HEK293 (cell line): ENCODE results near the gene NOL6.

Experiments used
- CTCF ChIA-PET: fragments of 350-600 bp; formaldehyde crosslinking; extraction: SDS; loops from one replicate; lab custom pipeline; 2021; ENCODE audit warnings: antibody characterized with exemption; lab: Yijun Ruan, JAX
- POLR2A ChIA-PET: fragments of 300-600 bp; formaldehyde crosslinking; extraction: SDS; loops from one replicate; lab custom pipeline; 2020; ENCODE audit warnings: antibody characterized with exemption, inconsistent platforms; lab: Yijun Ruan, JAX
- H3K27ac ChIP-seq: fragments of 200-500 bp; sonication (Bioruptor generic); 2 replicates; pipeline ENCODE4 v1.5.1; 2014; ENCODE audit warnings: low read depth, low read length, control low read depth, inconsistent platforms; ENCODE audit errors: extremely low read depth
- H3K36me3 ChIP-seq, 2 experiments: fragments of 200-500 bp in 1 of 2; sonication (Bioruptor generic) in 1 of 2; 1 replicate in 1 of 2; 2 replicates in 1 of 2; pipeline ENCODE4 v1.5.1; 2014 to 2017; ENCODE audit warnings: inconsistent platforms in 2 of 2, low read length in 2 of 2; ENCODE audit not compliant: control insufficient read depth in 2 of 2, insufficient read depth in 1 of 2
- H3K4me1 ChIP-seq: fragments of 200-500 bp; sonication (Bioruptor generic); 2 replicates; pipeline ENCODE4 v1.5.1; 2014; ENCODE audit warnings: mild to moderate bottlenecking, low read length, inconsistent platforms; ENCODE audit not compliant: control insufficient read depth, insufficient read depth
- H3K4me3 ChIP-seq: 2 replicates; pipeline ENCODE4 v1.5.1; 2011; ENCODE audit warnings: low read depth, mild to moderate bottlenecking, control low read depth, low read length, moderate library complexity
- H3K9me3 ChIP-seq: fragments of 200-500 bp; sonication (Bioruptor generic); 2 replicates; pipeline ENCODE4 v1.5.1; 2014; ENCODE audit warnings: low read depth, low read length, inconsistent platforms; ENCODE audit not compliant: control insufficient read depth, insufficient read depth
- HOXA7 ChIP-seq: sonication (generic); formaldehyde crosslinking; IDR thresholded peaks from 2 replicates; pipeline ENCODE4 v1.8.1; 2022; ENCODE audit warnings: missing genetic modification reagents, borderline replicate concordance
- SETDB1 ChIP-seq: IDR thresholded peaks from one replicate; pipeline ENCODE4 v1.6.1; 2017; ENCODE audit warnings: mild to moderate bottlenecking, low read length, moderate library complexity, mixed read lengths; ENCODE audit not compliant: insufficient read length
- TRIM28 ChIP-seq: IDR thresholded peaks from 2 replicates; pipeline ENCODE4 v1.6.1; 2011; ENCODE audit warnings: low read length, control low read depth, borderline replicate concordance
- WT1 ChIP-seq: fragments of 450-650 bp; formaldehyde crosslinking; IDR thresholded peaks from 2 replicates; pipeline ENCODE4 v1.5.1; 2016; ENCODE audit warnings: missing biosample characterization, missing genetic modification characterization
- ZEB2 ChIP-seq: fragments of 450-650 bp; formaldehyde crosslinking; IDR thresholded peaks from 2 replicates; pipeline ENCODE4 v1.5.1; 2016; ENCODE audit warnings: missing biosample characterization, missing genetic modification characterization
- ZFP3 ChIP-seq: fragments of 450-650 bp; formaldehyde crosslinking; IDR thresholded peaks from 2 replicates; pipeline ENCODE4 v1.5.1; 2016; ENCODE audit warnings: low read depth, missing biosample characterization, missing genetic modification characterization
- ZNF112 ChIP-seq: fragments of 450-650 bp; formaldehyde crosslinking; IDR thresholded peaks from 2 replicates; pipeline ENCODE4 v1.5.0; 2017; ENCODE audit warnings: missing biosample characterization, missing genetic modification characterization
- ZNF157 ChIP-seq: fragments of 450-650 bp; formaldehyde crosslinking; IDR thresholded peaks from 2 replicates; pipeline ENCODE4 v1.5.1; 2016; ENCODE audit warnings: missing biosample characterization, missing genetic modification characterization
- ZNF350 ChIP-seq: fragments of 450-650 bp; formaldehyde crosslinking; IDR thresholded peaks from 2 replicates; pipeline ENCODE4 v1.5.0; 2017; ENCODE audit warnings: missing biosample characterization, mild to moderate bottlenecking, missing genetic modification characterization
- ZNF366 ChIP-seq: fragments of 450-650 bp; formaldehyde crosslinking; conservative IDR thresholded peaks from 2 replicates; pipeline ENCODE4 v1.5.1; 2016; ENCODE audit warnings: missing biosample characterization, missing genetic modification characterization
- ZNF391 ChIP-seq: fragments of 450-650 bp; formaldehyde crosslinking; IDR thresholded peaks from 2 replicates; pipeline ENCODE4 v1.5.1; 2016; ENCODE audit warnings: low read depth, missing biosample characterization, missing genetic modification characterization, borderline replicate concordance
- ZNF530 ChIP-seq: fragments of 450-650 bp; formaldehyde crosslinking; IDR thresholded peaks from 2 replicates; pipeline ENCODE4 v1.5.1; 2016; ENCODE audit warnings: low read depth, missing biosample characterization, missing genetic modification characterization
- ZNF544 ChIP-seq: fragments of 450-650 bp; formaldehyde crosslinking; IDR thresholded peaks from 2 replicates; pipeline ENCODE4 v1.5.0; 2017; ENCODE audit warnings: missing biosample characterization, missing genetic modification characterization
- ZNF555 ChIP-seq: fragments of 450-650 bp; formaldehyde crosslinking; conservative IDR thresholded peaks from 2 replicates; pipeline ENCODE4 v1.5.1; 2017; ENCODE audit warnings: missing biosample characterization, mild to moderate bottlenecking, missing genetic modification characterization, inconsistent platforms
- ZNF621 ChIP-seq: fragments of 450-650 bp; formaldehyde crosslinking; IDR thresholded peaks from 2 replicates; pipeline ENCODE4 v1.5.1; 2017; ENCODE audit warnings: missing biosample characterization, missing genetic modification characterization
- ZNF624 ChIP-seq: fragments of 450-650 bp; formaldehyde crosslinking; IDR thresholded peaks from 2 replicates; pipeline ENCODE4 v1.5.1; 2017; ENCODE audit warnings: missing biosample characterization, missing genetic modification characterization
- ZNF629 ChIP-seq: fragments of 450-650 bp; formaldehyde crosslinking; IDR thresholded peaks from 2 replicates; pipeline ENCODE4 v1.5.1; 2017; ENCODE audit warnings: missing biosample characterization, missing genetic modification characterization
- ZNF654 ChIP-seq: fragments of 450-650 bp; formaldehyde crosslinking; IDR thresholded peaks from 2 replicates; pipeline ENCODE4 v1.5.1; 2016; ENCODE audit warnings: low read depth, missing biosample characterization, missing genetic modification characterization
- ZNF843 ChIP-seq: fragments of 450-650 bp; formaldehyde crosslinking; IDR thresholded peaks from 2 replicates; pipeline ENCODE4 v1.5.1; 2016; ENCODE audit warnings: missing biosample characterization, missing genetic modification characterization
- TF ChIP-seq, protein P1 (sequence below): fragments of 450-650 bp; formaldehyde crosslinking; IDR thresholded peaks from 2 replicates; pipeline ENCODE4 v1.5.1; 2016; ENCODE audit warnings: missing biosample characterization, missing genetic modification characterization
- TF ChIP-seq, protein P2 (sequence below): fragments of 450-650 bp; IDR thresholded peaks from 2 replicates; pipeline ENCODE4 v1.5.1; 2018; ENCODE audit warnings: missing biosample characterization, missing genetic modification characterization
- TF ChIP-seq, protein P3 (sequence below): fragments of 450-650 bp; formaldehyde crosslinking; IDR thresholded peaks from 2 replicates; pipeline ENCODE4 v1.5.1; 2016; ENCODE audit warnings: missing biosample characterization, missing genetic modification characterization
- TF ChIP-seq, protein P4 (sequence below): fragments of 450-650 bp; formaldehyde crosslinking; IDR thresholded peaks from 2 replicates; pipeline ENCODE4 v1.5.1; 2016; ENCODE audit warnings: missing biosample characterization, missing genetic modification characterization

NOL6 gene

DNA sequence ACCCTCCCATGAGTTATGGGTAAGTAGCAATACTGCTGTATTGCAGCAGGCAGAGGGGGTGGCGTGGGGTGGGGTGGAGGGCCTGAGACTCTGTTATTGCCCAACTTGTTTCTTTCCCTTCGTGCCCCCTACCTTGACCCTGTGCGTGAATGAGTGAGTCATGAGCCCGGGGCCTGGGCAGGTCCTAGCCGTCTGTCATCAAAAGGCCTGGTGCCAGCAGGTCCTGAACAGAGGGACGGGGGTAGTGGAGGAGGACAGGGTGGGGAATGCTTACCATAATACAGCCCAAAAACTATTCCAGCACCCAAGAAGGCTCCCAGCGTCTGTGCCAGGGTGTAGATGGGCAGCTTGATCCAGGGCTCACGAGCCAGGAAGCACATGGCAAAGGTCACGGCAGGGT is 30.7 kb downstream of the NOL6 start:
- TF ChIP-seq, protein P1, sequence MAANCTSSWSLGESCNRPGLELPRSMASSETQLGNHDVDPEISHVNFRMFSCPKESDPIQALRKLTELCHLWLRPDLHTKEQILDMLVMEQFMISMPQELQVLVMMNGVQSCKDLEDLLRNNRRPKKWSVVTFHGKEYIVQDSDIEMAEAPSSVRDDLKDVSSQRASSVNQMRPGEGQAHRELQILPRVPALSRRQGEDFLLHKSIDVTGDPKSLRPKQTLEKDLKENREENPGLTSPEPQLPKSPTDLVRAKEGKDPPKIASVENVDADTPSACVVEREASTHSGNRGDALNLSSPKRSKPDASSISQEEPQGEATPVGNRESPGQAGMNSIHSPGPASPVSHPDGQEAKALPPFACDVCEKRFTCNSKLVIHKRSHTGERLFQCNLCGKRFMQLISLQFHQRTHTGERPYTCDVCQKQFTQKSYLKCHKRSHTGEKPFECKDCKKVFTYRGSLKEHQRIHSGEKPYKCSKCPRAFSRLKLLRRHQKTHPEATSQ (tag by site-specific recombination): no peak
- no peak for TF ChIP-seq ZNF621
- TF ChIP-seq ZNF555 (tag by site-specific recombination): no peak
- TF ChIP-seq ZNF624 (tag by site-specific recombination): no peak
- TF ChIP-seq, protein P2, sequence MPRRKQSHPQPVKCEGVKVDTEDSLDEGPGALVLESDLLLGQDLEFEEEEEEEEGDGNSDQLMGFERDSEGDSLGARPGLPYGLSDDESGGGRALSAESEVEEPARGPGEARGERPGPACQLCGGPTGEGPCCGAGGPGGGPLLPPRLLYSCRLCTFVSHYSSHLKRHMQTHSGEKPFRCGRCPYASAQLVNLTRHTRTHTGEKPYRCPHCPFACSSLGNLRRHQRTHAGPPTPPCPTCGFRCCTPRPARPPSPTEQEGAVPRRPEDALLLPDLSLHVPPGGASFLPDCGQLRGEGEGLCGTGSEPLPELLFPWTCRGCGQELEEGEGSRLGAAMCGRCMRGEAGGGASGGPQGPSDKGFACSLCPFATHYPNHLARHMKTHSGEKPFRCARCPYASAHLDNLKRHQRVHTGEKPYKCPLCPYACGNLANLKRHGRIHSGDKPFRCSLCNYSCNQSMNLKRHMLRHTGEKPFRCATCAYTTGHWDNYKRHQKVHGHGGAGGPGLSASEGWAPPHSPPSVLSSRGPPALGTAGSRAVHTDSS (tag by site-specific recombination): no peak
- no peak for TF ChIP-seq ZNF350 (tag by site-specific recombination)
- TF ChIP-seq ZNF530 (tag by site-specific recombination): no peak
- TF ChIP-seq, protein P3, sequence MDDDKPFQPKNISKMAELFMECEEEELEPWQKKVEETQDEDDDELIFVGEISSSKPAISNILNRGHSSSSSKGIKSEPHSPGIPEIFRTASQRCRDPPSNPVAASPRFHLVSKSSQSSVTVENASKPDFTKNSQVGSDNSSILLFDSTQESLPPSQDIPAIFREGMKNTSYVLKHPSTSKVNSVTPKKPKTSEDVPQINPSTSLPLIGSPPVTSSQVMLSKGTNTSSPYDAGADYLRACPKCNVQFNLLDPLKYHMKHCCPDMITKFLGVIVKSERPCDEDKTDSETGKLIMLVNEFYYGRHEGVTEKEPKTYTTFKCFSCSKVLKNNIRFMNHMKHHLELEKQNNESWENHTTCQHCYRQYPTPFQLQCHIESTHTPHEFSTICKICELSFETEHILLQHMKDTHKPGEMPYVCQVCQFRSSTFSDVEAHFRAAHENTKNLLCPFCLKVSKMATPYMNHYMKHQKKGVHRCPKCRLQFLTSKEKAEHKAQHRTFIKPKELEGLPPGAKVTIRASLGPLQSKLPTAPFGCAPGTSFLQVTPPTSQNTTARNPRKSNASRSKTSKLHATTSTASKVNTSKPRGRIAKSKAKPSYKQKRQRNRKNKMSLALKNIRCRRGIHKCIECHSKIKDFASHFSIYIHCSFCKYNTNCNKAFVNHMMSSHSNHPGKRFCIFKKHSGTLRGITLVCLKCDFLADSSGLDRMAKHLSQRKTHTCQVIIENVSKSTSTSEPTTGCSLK: no peak
- no peak for TF ChIP-seq ZFP3 (tag by site-specific recombination)
- no peak for TF ChIP-seq ZNF843 (tag by site-specific recombination)
- H3K9me3 ChIP-seq: no peaks in the 10 kb centered on the region
- no peak overlapping the region for H3K4me3 ChIP-seq
- H3K4me1 ChIP-seq: no peaks in the 10 kb centered on the region; the same call in 1 of the 2 replicates
- H3K36me3 ChIP-seq: no peaks in the 10 kb centered on the region
- POLR2A ChIA-PET: no interaction called here
- H3K27ac ChIP-seq: no peak overlapping the region
- CTCF ChIA-PET: interaction anchor here (1.0 to 6.1 kb wide), 4 partner anchors 10 to 67 kb away, joined by 3 to 55 read pairs (median 11); no protein-coding TSS in a partner anchor

DNA sequence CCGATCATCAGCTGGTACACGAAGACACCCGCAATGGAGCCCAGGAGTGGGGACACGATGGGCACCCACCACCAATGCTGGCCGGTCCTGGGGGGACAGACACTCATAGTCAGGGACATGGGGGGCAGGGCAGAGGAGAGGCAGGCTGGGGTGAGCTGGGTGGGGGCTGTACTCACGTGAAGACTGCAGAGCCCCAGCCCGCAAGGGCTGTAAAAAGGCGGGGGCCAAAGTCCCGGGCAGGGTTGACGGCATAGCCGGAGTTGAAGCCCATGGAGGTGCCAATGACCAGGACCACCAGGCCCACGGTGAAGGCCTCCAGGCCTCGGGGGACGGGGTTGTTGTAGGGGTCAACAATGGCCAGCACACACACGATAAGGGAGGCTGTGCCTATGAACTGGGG is 31.6 kb downstream of the NOL6 start:
- TF ChIP-seq ZNF366 (tag by site-specific recombination) (no peak), ZNF629 (tag by site-specific recombination) (no peak), ZNF112 (tag by site-specific recombination) (no peak), SETDB1 (no peak), ZNF391 (no peak), ZNF544 (no peak), HOXA7 (no peak), ZNF654 (tag by site-specific recombination) (no peak), WT1 (tag by site-specific recombination) (no peak), ZEB2 (tag by site-specific recombination) (no peak), TRIM28 (no peak), ZNF157 (no peak)
- TF ChIP-seq, protein P4, sequence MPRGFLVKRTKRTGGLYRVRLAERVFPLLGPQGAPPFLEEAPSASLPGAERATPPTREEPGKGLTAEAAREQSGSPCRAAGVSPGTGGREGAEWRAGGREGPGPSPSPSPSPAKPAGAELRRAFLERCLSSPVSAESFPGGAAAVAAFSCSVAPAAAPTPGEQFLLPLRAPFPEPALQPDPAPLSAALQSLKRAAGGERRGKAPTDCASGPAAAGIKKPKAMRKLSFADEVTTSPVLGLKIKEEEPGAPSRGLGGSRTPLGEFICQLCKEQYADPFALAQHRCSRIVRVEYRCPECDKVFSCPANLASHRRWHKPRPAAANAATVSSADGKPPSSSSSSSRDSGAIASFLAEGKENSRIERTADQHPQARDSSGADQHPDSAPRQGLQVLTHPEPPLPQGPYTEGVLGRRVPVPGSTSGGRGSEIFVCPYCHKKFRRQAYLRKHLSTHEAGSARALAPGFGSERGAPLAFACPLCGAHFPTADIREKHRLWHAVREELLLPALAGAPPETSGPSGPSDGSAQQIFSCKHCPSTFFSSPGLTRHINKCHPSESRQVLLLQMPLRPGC (tag by site-specific recombination): no peak
- TF ChIP-seq, protein P3: no peak
- ChIA-PET POLR2A (no interaction called here), CTCF (interaction anchor here (0.9 to 6.1 kb wide), 4 partner anchors 10 to 180 kb away, joined by 3 to 55 read pairs (median 10); no protein-coding TSS in a partner anchor)
- Histone ChIP-seq H3K4me3 (no peak overlapping the region), H3K36me3 (no peaks in the 10 kb centered on the region), H3K27ac (no peak overlapping the region), H3K9me3 (no peaks in the 10 kb centered on the region), H3K4me1 (no peaks in the 10 kb centered on the region; the same call in 1 of the 2 replicates)
